Measurements from ENCODE around the gene NFATC1. TPM values are rescaled to one million over a fixed set of nuclear protein-coding genes. Genes with fewer than 3 reads are reported as not detected.

The NFATC1 gene
- total RNA-seq, 2 donors from 2014 or later = 2.9 to 4.4 TPM

DNA sequence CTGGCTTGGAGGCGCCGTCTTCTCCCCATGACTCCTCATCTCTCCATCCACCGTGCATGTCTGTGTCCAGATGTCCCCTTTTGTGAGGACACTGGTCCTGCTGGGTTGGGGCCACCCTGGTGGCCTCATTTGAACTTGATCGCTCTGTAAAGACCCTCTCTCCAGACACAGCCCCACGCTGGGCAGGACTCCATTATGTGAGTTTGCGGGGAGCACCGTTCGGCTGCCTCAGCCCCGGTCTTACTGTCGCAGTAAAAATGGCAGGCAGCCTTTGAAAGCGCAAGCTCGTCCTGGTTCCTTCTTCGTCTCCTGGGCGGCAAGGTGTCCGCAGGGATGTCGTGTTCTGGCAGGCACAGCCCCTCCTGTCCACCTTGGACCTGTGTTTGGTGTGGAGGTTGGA is 17.7 kb downstream of the NFATC1 start:
- intact Hi-C loops (cut with DNase I, micrococcal nuclease) = no loop called here

DNA sequence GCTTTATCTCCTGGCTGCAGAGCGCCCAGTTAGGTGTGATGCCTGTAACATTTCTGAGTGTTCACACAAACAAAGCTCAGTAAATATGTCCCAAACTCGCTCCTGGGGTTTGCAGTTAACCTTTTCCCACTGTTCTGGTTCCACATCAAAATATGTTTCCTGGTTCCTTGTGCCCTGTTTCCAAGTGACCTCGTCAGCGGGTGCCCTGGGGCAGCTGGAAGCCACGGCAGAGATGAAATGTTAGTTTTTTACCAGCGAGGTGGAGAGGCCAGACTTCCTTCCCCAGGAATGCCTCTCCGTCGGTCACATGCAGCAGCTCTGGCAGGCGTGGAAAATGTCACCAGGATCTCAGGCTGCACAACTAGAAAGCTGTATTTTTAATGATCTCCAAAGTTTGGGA is 18.2 kb downstream of the NFATC1 start:
- no peak for ATAC-seq
- intact Hi-C loops (cut with DNase I, micrococcal nuclease) = no loop called here

More for the DNA sequence above, 17.7 kb downstream of the NFATC1 start:
- DNase-seq = no peak
- no peak for ATAC-seq

DNA sequence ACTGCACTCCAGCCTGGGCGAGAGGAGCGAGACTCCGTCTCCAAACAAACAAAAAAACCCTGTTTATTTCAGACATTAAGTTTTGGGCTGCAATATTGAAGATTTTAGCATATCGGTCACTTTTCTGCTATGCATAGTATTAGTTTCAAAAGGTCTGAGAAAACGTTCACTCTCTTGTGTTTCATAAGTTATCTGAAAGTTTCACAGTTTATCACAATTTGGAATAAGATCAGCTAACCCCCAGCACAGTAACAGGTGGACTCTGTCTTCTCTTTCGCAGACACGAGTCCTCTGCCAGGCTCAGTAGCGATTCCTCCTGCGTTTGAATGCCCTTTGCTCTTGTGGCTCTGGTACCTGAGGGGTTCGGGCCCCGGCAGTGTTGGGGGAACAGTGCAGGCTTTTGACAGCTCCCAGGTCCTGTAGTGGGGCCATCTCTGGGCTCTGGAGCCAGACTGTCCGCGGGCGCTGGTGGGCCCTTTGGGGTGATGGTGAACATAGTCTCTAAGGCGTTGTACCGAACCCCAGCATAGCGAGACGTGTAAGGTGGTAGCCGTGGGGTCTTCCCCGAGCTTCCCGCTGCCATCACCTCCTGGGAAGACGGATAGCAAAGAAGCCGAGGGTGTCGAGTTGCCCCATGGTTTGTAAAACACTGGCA is 20.4 kb downstream of the NFATC1 start:
- intact Hi-C loops (cut with DNase I, micrococcal nuclease) = no loop called here
- DNase-seq (no peak), ATAC-seq (no peak)

More for the DNA sequence above, 18.2 kb downstream of the NFATC1 start:
- DNase-seq = no peak

DNA sequence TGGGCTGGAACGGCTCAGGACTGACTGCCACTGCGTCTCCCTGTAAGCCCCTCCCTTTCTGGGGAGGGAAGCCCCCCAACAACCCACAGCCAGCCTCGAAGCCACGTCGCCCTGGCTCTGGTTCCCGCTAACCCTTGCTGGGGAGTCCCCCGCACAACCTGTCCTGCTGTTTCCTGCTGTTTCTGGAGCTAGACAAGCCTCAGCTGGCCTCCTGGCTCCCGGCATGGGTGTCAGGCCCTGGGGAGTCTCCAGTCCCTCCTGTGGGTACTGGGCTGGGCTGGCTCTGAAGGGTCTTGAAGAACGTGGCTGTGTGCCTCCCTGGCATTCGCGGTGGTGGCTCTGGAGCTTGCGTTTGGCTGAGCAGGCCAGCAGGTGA is 20.9 kb downstream of the NFATC1 start:
- DNase-seq = no peak
- no peak for ATAC-seq
- intact Hi-C loops (cut with DNase I, micrococcal nuclease) = no loop called here

DNA sequence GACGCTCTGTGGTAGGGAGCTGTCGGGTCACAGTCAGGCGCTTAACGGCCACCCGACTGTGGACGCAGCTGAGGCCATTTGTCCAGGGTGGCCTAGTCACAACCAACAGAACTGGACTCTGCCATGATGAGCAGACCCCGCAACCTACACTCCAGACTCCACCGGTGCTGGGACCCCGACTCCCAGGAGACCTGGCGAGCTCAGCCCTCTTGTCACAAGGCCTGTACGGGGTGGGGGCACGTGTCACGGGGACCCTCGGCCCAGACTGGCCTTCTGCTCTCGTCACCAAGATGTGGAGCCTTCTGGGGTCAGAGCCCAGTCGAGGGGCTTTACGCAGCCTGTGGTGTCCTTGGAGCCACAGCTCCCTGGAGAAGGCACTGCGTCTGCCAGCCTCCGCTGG is 22.5 kb downstream of the NFATC1 start:
- intact Hi-C loops (cut with DNase I, micrococcal nuclease) = no loop called here
- no peak for DNase-seq
- no peak for ATAC-seq

DNA sequence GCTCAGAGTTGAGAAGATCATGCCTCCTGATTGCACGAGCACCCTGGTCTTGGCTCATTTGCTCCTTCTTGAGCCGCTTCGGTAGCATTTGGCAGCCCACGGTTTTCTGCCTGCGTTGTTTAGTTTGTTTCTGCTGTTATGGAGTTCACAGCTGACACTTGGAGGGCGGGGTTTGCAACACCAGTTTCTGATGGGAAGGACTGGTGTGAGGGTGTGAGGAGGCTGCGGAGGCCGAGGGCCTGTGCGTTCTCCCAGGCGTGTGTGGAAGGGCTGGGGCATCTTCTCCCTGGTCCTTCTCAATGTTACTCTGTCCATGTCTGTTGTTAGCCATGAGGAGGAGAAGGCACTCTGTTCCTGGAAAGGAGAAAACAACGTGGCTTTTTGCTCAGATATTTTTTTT is 22.9 kb downstream of the NFATC1 start:
- DNase-seq = no peak
- intact Hi-C loops (cut with DNase I, micrococcal nuclease) = no loop called here

DNA sequence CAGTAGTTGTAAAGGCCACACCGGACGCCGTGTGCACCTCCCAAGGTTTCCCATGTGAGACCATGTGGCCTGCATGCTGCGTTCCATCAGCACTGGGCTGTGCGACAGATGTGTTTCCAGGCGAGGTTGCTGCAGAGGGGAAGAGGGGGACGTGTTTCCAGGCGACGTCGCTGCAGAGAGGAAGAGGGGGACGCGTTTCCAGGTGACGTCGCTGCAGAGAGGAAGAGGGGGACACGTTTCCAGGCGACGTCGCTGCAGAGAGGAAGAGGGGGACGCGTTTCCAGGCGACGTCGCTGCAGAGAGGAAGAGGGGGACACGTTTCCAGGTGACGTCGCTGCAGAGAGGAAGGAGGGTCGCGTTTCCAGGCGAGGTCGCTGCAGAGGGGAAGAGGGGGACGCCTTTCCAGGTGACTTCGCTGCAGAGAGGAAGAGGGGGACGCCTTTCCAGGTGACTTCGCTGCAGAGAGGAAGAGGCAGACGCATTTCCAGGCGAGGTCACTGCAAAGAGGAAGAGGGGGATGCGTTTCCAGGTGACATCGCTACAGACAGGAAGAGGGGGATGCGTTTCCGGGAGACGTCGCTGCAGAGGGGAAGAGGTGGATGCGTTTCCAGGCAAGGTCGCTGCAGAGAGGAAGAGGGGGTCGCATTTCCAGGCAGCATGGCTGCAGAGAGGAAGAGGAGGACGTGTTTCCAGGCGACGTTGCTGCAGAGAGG is 24.5 kb downstream of the NFATC1 start:
- intact Hi-C loops (cut with DNase I, micrococcal nuclease) = no loop called here

More for the DNA sequence above, 22.9 kb downstream of the NFATC1 start:
- ATAC-seq = no peak

DNA sequence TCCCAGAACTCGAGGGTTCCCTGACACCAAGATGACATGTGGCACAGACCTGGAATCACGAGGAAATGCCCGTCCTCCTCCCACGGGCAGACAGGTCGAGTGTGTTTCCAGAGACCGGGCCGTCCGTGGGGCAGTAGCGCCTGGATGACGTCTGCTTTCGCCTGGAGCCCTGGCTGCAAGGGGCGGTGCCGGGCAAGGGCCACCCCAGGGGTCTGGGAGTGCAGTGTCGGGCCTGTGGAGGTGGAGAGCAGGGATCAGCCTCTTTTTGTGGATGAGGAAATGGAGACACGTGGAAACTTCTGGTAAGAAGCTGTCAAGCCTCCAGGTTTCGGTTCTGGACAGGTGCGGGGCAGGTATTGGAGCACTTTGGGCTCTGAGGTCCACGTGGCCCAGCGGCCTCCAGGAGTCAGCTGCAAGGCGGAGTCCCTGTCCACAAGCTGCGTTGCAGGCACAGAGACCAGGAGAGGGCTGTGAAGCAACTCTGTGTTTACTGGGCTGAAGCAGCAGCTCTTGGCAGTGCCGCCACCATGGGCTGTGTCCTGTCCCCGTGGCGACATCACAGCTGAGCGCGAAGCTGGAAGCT is 25.6 kb downstream of the NFATC1 start:
- ATAC-seq = no peak
- intact Hi-C loops (cut with DNase I, micrococcal nuclease) = no loop called here
- no peak for DNase-seq

More for the DNA sequence above, 24.5 kb downstream of the NFATC1 start:
- ATAC-seq (no peak), DNase-seq (no peak)

DNA sequence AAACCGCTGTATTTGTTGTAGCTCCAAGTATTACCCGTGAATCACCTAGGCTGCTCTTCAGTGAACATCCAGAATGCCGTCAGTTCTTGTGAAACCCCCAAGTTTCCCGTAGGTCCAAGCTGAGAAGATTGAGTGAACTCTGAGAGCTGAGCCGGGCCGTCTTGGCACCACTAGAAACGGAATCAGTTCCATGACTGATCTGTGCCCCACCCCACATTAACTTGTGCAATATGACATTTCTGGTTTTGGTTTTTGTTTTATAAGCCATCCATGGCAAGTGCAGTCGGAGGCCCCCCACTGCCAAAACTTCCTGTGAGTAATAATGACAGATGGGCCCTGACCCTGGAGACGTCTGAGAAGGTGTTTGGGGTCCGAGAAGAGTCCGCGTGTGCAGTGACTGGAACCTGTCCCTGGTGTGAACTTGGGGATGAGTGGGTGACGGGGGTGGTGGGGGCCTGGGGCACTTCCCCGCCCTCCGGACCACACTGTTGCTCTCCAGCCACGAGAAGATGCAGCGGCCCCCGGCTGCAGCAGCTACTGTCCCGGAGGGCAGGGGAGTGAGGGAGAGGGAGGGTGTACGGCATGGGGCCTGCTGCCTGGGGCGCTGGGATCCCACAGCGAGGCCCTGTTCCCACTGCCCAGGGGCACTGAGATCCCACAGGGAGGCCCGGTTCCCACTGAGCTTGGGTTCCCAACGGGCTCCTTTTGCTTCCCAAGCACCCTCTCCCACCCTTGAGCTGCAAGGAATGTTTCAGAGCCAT is 26.5 kb downstream of the NFATC1 start:
- no peak for ATAC-seq
- DNase-seq = no peak

DNA sequence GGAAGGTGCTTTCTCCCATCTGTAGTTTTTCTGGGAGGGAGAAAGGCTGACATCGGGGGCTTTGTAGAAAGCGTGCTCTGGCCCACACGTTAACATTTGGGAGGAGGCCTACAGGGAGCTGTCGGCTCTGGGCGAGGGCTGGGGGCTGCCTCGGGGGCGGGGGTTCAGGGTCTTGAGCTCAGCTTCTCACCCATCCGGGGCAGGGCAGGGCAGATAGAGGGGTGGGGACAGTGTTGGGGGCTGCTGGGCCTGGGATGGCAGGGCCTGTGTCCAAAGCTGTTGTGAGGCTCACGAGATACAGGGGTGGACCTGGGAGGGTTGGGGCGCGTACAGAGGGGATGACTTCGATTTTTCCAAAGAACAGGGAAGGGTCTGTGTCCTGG is 27.0 kb downstream of the NFATC1 start:
- intact Hi-C loops (cut with DNase I, micrococcal nuclease) = no loop called here
- ATAC-seq (no peak), DNase-seq (no peak)

More for the DNA sequence above, 26.5 kb downstream of the NFATC1 start:
- intact Hi-C loops (cut with DNase I, micrococcal nuclease) = no loop called here

DNA sequence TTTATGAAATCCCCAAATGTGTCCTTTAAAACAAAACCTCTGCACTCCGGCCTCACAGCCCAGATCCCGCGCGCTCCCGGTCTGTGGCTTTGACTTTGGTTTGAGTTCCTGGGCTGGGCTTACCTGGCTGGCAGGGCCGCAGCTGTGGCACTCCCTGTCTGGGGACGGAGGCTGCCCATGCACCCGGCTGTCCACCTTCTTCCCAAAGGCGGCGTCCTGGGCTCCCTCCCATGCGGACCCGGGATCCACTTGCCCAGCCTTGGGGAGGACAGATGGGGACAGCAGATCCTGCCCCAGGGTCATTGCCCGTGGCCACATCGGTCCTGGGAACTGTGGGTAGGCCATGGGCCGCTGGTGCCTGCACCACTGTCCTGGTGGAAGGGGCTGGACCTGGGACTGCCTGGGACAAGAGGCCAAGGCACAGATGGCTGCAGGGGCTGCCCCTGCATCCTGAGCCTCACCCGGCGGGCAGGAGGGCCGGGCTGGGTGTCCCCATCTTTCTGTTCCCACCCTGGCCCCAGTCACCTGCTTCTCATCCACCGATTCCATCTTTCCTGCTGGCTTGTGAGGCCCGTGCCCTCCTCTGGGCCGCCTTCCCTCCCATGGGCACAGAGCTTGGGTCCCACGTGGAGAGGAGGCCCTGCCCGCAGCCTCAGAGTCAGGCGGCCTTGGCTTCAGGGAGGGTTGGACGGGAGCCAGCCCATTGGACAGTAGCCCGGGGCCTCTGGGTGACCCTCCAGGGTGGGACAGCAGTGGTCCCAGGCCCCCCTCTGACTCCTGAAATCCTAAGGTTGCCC is 27.7 kb downstream of the NFATC1 start:
- intact Hi-C loops (cut with DNase I, micrococcal nuclease) = no loop called here
- ATAC-seq = no peak
- DNase-seq = no peak

DNA sequence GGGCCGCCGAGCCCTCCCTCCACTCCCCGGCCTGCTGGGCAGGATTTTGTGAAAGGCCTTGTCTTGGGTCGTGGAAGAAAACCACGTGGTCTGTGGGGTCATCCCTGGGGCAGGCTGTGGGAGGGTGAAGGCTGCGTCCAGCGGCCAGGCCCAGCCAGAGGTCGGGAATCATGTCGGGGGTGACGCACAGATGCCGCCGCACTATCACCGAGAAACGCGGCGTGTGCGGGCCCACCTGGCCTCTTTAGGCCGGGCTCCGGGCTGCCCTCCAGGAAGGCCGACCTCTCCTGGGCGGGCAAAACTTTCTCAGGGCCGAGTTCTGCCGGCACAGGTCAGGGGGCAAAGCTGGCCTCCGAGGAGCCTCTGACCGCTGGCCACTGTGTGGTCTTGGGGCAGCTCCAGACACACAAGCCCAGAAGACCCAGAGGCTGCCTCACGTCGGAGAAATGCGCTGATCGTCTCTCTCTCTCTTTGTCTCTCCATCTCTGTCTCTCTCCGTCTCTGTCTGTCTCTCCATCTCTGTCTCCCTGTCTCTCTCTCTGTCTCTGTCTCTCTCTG is 28.4 kb downstream of the NFATC1 start:
- ATAC-seq = no peak
- intact Hi-C loops (cut with DNase I, micrococcal nuclease) = no loop called here
- DNase-seq = no peak

DNA sequence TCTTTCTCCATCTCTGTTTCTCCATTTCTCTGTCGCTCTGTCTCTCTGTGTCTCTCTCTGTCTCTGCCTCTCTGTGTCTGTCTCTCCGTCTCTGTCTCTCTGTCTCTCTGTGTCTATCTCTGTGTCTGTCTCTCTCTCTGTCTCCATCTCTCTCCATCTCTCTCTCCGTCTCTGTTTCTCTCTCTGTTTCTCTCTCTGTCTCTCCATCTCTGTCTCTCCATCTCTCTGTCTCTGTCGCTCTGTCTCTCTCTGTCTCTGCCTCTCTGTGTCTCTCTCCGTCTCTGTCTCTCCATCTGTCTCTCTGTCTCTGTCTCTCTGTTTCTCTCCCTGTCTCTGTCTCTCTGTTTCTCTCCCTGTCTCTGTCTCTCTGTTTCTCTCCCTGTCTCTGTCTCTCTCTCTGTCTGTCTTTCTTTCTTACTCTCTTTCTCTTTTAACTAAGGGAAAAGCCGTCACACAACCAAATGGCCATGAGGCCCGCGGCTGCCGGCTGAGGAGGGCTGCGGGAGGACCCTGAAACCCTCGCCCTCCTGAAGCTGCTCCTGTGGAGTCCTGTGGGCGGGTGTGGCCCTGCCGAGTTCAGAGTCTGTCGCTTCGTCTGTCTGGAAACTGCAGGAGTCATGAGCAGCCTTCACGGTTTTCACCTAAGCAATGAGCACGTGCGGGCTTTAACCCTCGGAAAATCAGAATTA is 29.3 kb downstream of the NFATC1 start:
- no peak for ATAC-seq
- intact Hi-C loops (cut with DNase I, micrococcal nuclease) = no loop called here
- no peak for DNase-seq

DNA sequence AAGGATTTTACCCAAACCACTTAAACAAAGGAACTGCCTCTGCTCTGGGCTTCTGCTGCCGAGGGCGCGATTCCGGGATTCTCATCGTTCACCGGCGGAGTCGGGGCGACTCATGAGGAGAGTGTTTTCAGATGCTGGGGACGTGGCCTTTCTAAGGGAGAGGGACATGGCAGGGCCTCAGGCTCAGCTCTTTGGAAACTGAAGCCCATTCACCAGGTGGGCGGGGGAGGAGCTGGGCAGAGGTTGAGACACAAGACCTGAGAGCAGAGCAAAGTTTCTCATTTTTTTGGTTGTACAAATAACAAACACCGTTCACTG is 29.8 kb downstream of the NFATC1 start:
- DNase-seq = no peak
- intact Hi-C loops (cut with DNase I, micrococcal nuclease) = no loop called here

DNA sequence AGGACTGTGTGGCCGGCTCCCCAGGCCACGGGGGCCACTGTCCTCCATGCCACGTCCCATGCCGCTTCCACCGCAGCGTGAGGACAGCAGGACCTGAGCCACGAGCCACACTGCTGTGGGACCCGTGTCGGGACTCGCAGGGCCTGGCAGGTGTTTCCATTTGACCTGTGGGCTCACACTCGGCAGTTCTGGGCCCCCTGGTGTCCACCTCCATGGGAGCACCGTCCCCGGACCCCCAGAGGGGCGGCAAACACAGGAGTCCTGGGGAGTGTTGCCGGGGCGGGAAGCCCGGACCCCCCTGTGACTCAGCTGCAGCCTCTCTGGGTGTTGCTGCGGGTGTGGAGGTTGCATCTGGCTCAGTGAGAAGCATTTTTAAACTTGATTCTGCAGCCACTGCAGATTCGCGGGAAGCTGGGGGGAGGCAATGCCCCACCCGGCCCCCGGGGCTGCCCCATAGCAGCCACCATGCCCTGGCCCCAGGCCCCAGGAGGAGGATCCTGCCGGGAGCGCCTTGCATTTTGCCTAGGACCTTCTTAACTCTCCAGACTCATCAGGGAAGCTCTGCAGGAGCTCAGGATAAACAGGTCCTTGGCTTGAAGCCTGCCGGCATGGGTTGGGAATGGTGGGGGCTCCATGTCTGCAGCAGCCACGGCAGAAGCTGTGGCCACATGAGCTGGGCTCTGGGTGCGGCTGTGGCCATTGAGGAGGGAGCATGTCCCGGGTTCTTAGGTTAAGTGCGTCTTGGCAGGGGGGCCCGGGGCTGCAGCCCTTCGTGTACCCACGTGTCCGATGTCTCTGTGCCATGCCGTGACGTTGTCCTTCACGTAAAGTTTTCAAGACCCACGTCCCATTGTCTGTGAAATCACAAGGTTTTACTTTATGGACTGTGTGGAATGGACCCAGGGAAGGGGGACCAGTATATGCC is 30.9 kb downstream of the NFATC1 start:
- ATAC-seq = no peak
- no peak for DNase-seq
- intact Hi-C loops (cut with DNase I, micrococcal nuclease) = no loop called here

More for the DNA sequence above, 29.8 kb downstream of the NFATC1 start:
- no peak for ATAC-seq

DNA sequence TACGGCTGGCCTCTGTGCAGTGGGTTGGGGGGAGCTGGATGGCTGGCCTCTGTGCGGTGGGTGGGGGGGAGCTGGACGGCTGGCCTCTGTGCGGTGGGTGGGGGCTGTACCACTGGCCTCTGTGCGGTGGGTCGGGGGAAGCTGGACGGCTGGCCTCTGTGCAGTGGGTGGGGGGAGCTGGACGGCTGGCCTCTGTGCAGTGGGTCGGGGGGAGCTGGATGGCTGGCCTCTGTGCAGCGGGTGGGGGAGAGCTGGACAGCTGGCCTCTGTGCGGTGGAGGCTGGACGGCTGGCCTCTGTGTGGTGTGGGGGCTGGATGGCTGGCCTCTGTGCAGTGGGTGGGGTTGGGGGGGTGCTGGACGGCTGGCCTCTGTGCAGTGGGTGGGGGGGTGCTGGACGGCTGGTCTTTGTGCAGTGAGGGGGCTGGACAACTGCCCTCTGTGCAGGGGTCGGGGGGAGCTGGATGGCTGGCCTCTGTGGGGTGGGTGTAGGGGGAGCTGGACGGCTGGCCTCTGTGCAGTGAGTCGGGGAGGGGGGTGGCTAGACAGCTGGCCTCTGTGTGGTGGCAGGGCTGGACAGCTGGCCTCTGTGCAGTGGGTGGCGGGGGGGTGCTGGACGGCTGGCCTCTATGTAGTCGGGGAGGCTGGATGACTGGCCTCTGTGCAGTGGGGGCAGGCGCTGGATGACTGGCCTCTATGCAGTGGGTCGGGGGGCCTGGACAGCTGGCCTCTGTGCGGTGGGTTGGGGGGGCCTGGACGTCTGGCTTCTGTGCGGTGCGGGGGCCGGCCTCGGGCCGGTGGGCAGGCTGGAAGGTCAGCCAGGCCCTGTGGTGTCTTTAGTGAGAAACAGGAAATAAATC is 31.9 kb downstream of the NFATC1 start:
- intact Hi-C loops (cut with DNase I, micrococcal nuclease) = no loop called here
- ATAC-seq = no peak

More for the DNA sequence above, 31.9 kb downstream of the NFATC1 start:
- no peak for DNase-seq
